ENCODE results near the gene GORASP1. TPM values are rescaled to one million over a fixed set of nuclear protein-coding genes. Genes with fewer than 3 reads are reported as not detected.

Gene GORASP1
- total RNA-seq, 1 experiment from 2014 or later: 27.9 TPM

DNA sequence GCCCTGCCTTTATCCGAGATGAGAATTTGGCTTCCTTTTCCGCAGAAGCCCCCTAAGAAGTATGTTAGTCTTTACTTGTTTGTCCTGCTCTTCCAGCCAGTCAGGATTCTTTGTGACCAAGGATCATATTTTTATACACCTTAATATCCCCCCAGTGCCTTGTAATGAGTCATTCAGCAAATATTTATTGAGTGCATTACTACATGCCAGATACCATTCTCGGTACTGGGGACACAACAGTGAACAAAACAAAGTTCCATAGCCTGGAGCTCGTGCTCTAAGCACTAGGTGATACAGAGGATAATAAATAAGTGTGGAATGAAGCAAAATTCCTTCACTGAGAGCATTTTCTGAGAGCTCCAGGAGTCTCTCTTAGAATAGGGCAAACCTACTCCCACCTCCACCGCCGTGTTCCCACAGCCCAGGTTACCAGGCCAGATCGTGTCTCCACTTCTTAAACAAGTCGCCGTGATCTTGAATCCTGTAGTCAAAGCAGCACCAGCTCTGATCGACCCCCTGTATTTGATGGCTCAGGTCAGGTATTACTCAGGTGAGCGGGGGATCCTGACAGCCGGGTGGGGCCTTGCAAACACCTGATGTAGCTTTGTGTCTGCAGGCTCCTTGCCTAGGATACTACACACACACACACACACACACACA is 18.5 kb upstream of the GORASP1 start:
- peak; percentile 43 for DNase-seq (ENCODE audit: low read depth)

DNA sequence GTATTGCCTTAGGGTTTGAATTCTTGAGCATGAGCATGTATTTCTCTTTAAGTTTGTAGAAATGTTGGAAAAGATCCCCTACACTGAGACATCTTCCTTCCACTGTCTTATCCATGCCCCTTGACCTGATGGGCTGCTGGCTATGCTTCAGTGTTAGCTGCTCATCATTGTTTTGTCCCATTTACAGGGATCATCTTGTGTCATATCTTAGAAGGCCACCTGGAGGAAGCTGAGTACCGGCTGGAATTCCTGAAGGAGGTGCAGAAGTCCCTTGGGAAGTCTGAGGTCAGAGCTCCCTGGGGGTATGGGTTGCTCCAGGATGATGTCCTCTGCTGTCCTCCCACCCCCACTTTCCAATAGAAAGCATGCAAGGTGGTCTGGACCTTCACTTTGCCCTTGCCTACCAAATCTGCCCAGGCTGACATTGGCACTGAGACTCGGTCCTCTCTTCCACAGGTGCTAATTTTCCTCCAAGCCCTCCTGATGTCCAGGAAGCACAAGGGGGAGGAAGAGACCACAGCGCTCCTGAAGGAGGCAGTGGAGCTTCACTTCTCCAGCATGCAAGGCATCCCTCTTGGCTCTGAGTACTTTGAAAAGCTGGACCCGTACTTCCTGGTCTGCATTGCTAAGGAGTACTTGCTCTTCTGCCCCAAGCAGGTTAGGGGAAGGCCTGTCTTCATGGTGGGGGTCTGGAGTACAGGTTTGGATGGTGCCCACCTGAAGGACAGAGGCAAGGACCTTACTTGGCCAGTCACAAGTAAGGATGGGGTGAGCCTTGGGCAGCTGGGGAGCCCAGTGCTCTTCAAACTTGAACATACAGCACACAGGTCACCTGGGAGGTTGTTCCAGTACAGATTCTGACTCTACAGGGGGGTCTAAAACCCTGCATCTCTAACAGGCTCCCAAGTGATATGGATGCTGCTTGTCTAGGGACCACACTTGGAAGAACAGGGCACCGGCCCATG is 17.7 kb upstream of the GORASP1 start:
- DNase-seq (ENCODE audit: low read depth): peak; percentile 42

DNA sequence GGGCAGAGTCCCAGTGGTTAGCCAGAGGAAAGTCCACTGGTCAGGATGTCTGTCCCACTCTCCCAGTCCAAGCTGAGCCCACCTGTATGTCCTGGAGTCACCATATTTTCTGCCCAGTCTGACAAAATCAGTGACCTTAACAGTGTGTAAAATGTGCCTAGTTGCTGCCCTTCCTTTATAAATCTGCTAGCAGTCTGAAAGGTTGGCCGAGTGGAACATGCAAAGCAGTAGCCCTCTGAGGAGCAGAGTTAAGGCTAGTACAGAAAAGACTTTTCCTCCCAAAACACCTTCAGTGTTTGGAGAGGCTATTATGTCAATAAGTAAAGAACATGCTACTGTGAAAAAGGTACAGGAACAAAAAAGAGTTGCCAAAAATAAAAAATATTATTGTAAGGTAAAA is 15.4 kb upstream of the GORASP1 start:
- no peak for DNase-seq (ENCODE audit: low read depth)

DNA sequence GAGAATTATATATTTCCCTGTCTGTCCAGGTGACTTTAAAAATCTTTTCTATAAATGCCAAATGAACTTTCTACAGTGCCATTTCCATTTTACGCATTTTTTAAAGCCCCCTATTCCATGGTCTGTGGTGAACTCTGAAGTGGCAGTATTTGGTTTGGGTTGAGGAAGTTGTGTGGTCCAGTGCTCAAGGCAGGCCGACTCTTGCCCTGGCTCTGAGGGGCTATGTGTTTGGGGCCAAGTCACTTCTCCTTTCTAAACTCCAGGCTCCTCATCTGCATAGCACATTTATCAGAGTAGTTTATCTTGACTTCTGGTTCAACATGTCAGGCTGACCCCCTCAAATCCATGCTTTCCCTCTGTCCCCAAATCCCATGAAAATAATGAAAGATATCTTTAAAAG is 14.2 kb upstream of the GORASP1 start:
- DNase-seq (ENCODE audit: low read depth): no peak

DNA sequence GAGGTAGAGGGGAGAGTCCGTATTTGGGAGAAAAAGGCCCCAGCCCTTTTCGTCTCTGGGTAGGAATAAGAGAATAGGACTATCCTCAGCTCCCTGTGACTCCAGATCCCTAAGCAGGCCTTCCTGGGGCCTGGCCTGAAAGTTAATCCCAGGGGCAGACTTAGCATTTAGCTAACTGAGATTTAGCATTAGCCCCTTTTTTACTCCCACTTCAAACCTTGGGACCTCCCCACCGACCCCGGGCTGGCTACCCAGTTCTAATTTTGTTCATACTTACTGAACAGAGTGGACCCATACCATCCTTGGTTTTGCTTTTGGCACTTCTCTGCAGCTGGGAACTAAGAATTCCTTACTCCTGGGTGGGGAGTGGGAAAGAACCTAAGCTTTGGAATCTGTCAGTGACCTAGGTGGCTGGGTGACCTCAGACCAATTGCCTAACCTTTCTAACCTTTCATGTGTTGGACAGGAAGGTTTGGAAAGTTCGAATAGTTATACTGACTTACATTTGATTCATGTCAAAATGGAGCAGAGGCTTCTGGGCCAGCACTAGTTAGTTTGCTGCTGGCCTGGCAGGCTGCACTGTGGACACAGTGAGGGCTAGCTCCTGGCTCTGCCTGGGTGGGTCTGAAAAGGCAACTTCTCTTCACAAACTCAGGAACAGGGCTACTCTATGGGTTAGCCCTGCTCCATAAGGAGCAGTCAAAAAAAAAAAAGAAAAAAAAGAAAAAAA is 11.7 kb upstream of the GORASP1 start:
- DNase-seq (ENCODE audit: low read depth): no peak

DNA sequence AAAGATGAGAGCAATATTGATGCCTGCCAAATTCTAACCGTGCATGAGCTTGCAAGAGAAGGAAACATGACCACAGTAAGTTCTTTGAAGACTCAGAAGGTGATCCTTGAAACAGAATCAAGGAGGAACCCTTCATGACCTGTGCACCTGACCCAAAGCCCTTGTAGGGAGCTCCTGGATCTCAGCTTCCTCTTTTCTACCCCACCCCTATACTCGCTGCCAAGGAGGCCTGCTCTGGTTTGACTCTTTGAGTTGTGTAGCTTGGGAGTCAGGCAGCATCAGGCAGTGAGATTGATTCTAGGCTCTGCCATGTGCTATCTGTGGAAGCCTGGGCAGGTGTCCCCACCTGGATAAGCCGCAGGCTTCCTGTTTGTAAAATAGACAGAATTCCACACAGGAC is 10.7 kb upstream of the GORASP1 start:
- no peak for DNase-seq (ENCODE audit: low read depth)

DNA sequence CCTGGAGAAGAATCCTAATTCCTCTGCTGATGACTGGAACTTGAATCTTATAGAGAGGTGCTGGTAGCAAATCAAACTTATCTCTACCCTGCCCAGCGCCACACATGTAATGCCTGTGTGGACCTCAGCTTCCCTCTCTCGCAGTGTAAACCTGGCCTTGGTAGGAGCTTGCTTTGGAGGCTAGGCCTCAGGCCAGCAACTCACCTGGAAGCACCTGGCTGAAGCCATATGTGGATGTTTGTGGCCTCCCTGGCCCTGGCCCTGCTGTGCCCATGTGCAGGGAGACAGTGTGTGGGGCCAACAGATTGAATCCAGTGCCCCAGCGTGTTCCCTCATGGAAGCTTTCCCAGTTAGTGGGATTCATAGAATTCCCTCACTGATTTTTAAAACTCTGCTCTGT is 8.4 kb upstream of the GORASP1 start:
- no peak for DNase-seq (ENCODE audit: low read depth)

DNA sequence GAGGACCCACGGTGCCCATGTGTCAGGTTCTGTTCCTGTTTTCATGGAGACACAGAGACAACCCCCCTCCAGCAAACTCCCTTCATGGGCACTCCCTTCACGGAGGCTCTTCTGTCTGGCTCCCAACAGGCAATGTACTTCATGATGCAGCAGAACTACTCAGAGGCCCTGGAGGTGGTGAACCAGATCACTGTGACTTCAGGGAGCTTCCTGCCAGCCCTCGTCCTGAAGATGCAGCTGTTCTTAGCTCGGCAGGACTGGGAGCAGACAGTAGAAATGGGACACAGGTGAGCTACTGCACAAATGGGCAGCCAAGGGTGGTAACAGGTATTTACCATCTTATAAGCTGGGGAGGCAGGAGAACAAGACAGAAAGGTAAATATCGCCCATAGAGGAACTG is 7.0 kb upstream of the GORASP1 start:
- no peak for DNase-seq (ENCODE audit: low read depth)

DNA sequence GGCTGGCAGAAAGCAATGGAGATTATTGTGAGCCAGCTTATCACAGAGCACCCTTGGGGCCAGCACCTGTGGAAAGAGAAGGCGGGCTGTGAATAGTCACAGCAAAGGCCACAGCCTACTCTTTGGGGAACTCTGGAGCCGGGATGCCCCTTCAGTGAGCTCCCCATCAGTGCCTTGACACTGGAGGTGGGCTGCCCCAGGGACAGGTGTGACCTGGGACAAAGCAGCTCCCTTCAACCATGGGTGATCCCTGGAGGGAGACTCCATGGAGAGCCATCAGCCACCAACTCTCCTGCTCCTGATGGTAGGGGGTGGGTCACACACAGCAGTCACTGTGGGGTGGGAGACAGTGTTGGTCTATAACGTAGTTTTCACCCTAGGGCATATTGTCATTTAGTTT is 5.9 kb upstream of the GORASP1 start:
- no peak for DNase-seq (ENCODE audit: low read depth)

DNA sequence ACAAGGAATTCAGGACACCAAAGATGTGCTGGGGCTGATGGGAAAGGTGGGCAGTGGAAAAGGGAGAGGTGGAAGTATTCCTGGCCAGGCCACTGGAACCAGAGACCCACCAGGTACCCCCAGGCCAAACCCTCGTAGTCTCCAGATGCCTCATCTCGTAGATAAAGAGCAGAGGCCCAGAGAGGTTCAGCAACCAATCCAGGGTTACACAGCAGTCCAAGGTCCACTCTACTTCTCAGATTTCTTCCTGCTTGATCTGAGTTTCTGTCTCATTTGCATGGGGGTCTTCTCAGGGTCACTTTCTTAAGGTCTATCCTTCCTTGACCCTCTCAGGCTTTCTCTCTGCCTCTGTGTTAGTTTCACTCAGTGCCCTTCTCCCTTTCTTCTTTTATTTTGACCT is 5.1 kb upstream of the GORASP1 start:
- no peak for DNase-seq (ENCODE audit: low read depth)

DNA sequence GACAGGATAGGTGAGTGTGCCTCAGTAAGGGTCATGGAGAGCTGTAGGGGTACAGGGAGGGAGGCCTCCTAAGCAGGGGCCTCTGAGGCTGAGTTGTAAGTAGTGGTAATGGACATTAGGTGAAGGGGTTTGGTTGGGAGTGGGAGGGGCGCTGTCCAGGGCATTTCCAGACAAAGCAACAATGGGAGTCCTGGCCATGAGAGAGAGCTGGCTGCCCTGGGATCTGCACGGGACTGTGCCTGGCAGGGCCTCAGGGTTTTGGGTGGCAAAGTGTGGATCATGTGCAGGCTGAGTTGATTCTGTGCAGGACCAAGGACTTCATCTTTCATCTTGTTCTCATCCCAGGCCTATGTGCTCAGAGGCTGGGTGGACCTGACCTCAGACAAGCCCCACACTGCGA is 4.7 kb upstream of the GORASP1 start:
- no peak for DNase-seq (ENCODE audit: low read depth)

DNA sequence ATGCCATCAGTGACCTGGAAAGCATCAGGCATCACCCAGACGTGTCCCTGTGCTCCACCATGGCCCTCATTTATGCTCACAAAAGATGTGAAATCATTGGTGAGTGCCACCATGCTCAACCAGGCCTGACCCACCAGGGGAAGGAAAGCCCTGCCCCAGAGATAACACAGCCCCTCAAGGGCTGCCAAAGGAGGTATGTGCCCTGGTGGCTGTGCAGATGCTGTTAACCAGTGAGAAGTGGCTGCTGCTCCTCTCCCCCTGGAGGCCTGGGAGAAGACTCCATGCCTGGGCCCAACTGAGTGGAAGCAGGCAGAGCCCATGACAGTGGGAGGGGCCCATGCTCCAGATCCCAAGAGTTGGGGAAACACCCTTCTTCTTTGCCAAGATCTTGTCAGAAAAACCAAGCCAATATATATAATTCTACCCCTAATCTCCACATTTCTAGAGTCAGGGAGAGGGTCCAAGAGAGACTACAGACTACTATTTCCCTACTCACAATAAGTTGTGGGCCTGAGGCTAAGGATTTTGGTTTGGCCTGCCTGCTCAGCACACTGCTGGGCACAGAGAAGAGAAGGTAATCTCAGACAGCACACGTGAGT is 2.7 kb upstream of the GORASP1 start:
- DNase-seq (ENCODE audit: low read depth): no peak

DNA sequence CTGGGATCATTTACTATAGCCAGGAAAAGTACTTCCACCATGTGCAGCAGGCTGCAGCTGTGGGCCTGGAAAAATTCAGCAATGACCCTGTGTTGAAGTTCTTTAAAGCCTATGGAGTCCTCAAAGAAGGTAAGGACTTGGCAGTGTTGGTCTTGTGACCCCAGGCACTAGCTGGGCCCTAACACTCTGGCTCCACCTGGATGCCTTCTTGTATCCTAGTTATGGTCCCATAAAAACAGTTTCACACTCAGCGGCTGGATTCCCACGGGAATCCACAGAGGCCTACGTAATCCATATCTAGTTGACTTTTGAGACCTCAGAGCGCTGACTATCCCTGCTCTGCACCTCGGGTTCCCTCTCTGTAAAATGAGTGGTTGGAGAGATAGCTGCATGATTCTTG is 1.7 kb upstream of the GORASP1 start:
- DNase-seq (ENCODE audit: low read depth): no peak

DNA sequence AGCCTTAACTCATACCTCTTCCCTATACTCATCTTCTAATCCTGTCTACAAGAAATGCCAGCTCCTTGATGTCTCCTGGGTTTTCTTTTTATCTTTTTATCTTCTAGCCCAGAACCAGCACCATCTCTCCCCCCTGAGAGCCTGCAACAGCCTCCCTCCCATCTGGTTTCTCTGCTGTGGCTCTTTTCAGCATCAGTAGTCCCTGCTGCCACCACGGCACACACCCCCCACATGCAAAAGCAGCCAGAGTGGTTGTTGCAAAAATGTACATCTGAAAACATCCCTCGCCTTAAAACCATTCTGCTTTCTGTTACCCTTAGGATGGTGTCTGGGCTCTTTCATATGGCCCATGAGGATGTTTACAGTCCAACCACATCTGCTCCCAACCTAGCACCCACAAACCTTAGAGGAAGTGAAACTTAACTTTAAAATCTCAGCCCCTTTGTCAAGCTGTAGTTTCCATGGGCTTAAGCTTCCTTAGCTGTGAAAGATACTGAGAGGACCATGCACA is 828 bp upstream of the GORASP1 start:
- DNase-seq (ENCODE audit: low read depth): no peak

DNA sequence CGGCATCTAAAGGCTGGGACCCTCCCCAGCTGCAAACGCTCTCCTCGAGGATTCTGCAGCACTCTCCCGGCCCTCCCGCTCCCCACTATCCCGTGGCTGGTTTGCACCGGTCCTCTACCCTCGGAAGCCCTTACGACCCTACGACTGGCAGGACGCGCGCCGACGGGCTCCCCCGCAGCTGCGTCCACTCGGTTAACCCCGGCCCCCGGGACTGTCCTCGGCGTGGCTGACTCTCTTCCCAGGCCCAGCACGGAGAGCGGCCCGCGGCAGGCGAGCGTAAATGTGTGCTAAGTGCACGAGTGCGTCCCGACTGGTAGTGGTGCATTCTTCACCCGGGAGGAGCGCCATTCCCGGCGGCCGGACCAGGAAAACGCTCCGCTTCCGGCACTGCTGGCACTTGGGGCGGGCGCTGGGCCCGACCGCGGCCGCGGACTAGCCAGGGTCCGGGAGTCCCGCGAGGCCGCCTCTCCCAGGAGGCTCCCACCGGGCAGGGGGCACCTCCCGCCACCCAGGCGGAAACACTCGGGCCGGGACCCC is 508 bp downstream of the GORASP1 start:
- DNase-seq (ENCODE audit: low read depth): peak; percentile 59

DNA sequence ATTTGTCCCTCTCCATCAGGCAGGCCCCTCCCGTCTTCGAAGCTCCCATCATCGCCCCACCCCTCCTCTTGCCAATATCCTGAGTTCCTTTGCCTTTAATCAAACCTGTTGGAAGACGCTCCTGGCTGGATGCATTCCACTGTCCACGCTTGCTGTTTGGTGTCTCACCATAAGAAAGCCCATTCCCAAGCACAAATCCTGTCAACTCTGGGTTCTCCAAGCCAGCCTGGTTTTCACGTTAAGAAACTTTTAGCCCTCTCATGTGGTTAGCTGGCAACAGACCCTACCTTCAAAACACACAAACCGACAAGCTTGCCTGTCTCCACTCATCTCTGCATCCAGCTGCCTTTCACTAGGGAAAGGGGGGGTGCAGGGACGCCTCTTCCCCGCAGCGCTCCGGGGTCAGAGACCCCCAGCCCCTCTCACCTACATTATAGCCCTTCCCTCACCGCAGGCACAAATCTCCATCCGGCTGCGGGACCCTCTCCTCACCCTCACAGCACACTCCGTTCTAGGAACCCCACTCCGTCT is 1.1 kb downstream of the GORASP1 start:
- DNase-seq (ENCODE audit: low read depth): peak; percentile 17

DNA sequence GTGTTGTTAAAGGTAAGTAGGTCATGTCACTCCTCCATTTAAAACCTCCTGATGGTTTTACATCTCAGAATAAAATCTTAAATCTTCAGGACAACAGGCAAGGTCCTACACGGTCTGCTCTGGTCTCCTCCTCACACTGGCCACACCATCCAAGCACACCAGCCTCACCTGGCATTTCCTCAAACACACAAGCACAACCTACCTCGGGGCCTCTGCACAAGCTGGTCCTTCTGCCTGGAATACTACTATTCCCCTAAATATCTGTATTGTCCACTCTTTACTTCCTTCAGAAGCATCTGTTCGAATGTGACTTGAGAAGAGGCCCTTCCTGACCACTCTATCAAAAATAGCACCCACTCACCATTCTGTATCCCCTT is 1.8 kb downstream of the GORASP1 start:
- no peak for DNase-seq (ENCODE audit: low read depth)

DNA sequence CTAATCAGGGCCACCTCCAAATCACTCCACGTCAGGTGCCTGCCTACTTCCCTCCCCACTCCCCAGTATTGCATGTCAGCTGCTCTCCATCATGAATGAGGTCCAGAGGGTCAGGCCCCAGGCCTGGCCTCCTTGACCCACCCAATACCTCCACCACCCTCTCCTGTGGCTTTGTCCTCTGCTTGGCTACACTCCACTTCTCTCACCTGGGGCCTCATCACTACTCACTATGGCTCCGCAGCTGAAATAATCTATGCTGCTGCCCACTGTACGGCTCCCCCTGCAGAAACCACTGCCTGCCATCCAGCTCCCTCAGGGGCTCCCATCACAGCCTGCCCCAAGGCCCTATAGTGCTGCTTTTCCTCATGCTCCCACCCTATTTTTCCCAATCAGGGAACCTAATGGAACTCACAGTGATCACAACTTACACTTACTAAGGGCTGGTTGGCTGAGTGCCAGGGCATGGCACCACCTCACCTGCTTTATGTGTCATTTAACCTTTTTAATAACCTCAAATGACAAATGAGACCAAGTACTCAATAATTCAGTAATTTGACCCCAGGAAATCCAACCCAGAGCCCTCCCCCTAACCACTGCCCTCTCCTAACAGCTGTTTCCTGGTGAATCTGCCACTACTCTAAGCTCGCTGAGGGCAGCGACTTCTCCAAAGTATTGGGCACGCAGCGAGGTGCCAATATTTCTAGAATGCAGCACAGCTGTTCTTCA is 2.3 kb downstream of the GORASP1 start:
- no peak for DNase-seq (ENCODE audit: low read depth)

DNA sequence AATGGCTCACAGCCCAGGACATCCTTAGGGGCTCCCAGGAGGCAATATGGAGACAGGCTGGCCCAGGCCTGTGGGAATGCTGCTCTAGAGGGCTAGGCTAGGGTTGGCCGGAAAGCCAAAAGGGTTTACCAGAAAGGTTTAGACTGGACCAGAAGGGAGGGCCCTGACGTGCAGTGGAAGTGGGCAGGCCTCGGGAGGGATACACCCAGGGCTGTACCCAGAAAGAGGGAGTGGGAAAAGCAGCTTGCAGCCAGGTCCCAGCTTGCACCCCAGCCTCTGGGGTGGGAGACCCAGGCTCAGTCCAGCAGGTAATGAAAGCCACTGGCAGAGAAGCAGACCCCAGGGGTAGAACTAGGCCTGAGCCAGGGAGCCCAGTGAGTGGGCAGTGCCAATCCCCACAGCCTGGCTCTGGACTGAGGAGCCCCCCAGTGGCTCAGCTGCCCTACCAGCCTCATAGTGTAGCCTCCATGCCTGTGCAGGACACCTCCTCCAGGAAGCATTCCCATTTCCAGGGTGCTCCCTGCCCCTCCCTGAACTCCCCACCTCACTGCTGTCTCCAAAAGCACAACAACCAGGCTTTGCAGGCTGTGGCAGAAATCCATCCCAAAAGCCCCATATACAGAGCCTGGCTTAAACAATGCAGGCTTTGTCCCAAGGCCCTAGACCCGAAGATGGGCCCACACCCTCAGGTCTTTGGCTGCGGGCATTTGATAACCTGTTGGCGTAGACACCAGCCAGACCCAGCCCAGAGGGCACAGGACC is 3.5 kb downstream of the GORASP1 start:
- no peak for DNase-seq (ENCODE audit: low read depth)

DNA sequence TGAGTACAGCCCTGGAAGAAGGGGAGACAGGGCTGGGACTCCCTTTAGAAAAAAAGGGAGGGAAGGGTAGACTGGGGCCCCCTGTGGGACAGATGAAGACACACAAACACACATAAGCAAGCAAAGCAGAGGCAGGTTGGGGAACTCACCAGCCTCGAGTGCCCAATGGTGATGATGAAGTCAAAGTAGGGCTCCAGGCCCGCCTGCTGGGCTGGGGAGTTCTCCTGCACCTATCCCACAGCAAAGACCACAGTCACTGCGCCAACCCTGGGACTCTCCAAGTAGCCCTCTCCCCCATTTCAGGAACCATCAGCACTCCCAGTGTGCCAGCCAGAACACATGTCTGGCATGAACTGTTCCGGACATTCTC is 4.1 kb downstream of the GORASP1 start:
- no peak for DNase-seq (ENCODE audit: low read depth)
